Loucy (cell line): ENCODE results near the gene KYAT1.

Experiments used
- H2AFZ ChIP-seq: fragments of 200-600 bp; sonication (generic); 2 replicates; pipeline ENCODE4 v1.6.0; 2016; ENCODE audit warnings: antibody characterized with exemption, mild to moderate bottlenecking, low read length, moderate library complexity
- H3F3A ChIP-seq: fragments of 200-600 bp; 2 replicates; pipeline ENCODE4 v1.6.0; 2016; ENCODE audit warnings: antibody characterized with exemption, low read depth, mild to moderate bottlenecking
- H3K27me3 ChIP-seq: fragments of 200-600 bp; sonication (generic); 2 replicates; pipeline ENCODE4 v1.6.1; 2014; ENCODE audit warnings: low read length, mild to moderate bottlenecking; ENCODE audit not compliant: insufficient read depth, poor library complexity, severe bottlenecking
- H3K36me3 ChIP-seq: fragments of 200-600 bp; sonication (generic); 2 replicates; pipeline ENCODE4 v1.6.1; 2016; ENCODE audit warnings: low read length; ENCODE audit not compliant: insufficient read depth
- H3K4me1 ChIP-seq: fragments of 200-600 bp; sonication (generic); 2 replicates; pipeline ENCODE4 v1.5.1; 2014; ENCODE audit warnings: low read length, mild to moderate bottlenecking; ENCODE audit not compliant: insufficient read depth, poor library complexity, severe bottlenecking
- H3K4me2 ChIP-seq: fragments of 200-600 bp; sonication (generic); 2 replicates; pipeline ENCODE4 v1.6.0; 2014; ENCODE audit warnings: antibody characterized with exemption, low read length, low read depth, mild to moderate bottlenecking; ENCODE audit not compliant: poor library complexity, severe bottlenecking
- H3K4me3 ChIP-seq: fragments of 200-600 bp; sonication (generic); 2 replicates; pipeline ENCODE4 v1.5.1; 2014; ENCODE audit warnings: low read length, mild to moderate bottlenecking, mixed read lengths; ENCODE audit not compliant: poor library complexity, severe bottlenecking
- H3K79me2 ChIP-seq: fragments of 200-600 bp; sonication (generic); 2 replicates; pipeline ENCODE4 v1.6.1; 2014; ENCODE audit warnings: low read length; ENCODE audit not compliant: insufficient read depth
- H3K9ac ChIP-seq: fragments of 200-600 bp; sonication (generic); 2 replicates; pipeline ENCODE4 v1.6.0; 2014; ENCODE audit warnings: mild to moderate bottlenecking, low read depth, low read length, moderate library complexity; ENCODE audit not compliant: poor library complexity, severe bottlenecking
- H3K9me2 ChIP-seq: fragments of 200-600 bp; sonication (generic); replicated peaks from 2 replicates; pipeline ENCODE4 v1.6.1; 2016; ENCODE audit warnings: low read depth, low read length, mixed read lengths
- H3K9me3 ChIP-seq: fragments of 200-600 bp; sonication (generic); 2 replicates; pipeline ENCODE4 v1.6.1; 2014; ENCODE audit warnings: mild to moderate bottlenecking, antibody characterized with exemption, low read length, low read depth; ENCODE audit not compliant: insufficient read depth
- H4K20me1 ChIP-seq: fragments of 200-600 bp; sonication (generic); 2 replicates; pipeline ENCODE4 v1.6.0; 2014; ENCODE audit warnings: antibody characterized with exemption, low read length, mild to moderate bottlenecking; ENCODE audit not compliant: insufficient read depth, poor library complexity, severe bottlenecking
- EZH2phosphoT487 ChIP-seq: fragments of 200-600 bp; IDR thresholded peaks from 2 replicates; pipeline ENCODE4 v1.6.1; 2018; ENCODE audit warnings: antibody characterized with exemption, mild to moderate bottlenecking, moderate library complexity, borderline replicate concordance
- TF ChIP-seq, protein P1 (sequence below): fragments of 200-600 bp; sonication (generic); conservative IDR thresholded peaks from 2 replicates; pipeline ENCODE4 v1.5.1; 2014; ENCODE audit warnings: mild to moderate bottlenecking, antibody characterized with exemption, low read length

The KYAT1 gene

DNA sequence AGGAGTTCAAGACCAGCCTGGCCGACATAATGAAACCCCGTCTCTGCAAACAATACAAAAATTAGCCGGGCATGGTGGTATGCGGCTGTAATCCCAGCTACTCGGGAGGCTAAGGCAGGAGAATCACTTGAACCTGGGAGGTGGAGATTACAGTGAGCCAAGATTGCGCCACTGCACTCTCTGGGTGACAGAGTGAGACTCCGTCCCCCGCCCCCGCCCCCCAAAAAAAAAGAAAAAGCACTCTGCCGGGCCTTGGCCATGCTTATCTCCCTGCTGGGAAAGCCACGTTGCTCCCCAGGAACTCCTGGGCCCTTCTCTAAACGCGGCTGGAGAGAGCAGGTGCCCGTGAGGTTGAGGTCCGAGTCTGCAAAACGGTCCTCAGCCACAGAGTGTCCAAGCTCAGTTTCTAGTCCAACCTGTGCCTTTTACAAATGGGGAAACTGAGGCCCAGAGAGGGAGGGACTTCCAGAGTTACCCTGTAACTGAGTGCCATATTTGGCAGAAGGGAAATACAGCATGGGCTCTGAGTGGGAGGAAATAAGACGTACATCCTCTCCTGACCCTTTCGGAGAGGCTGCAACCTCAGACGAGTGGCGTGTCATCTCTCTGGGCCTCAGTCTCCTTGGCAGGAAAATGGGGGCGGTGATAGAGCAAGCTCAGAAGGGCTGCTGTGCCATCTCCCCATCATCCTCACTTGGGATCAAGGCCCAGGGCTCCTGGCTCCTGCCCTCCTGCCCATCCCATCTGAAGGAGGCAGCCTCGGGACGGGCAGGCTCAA is 32.4 kb upstream of the KYAT1 start:
- Histone ChIP-seq H3K79me2 (no peaks in the 10 kb centered on the region), H3K36me3 (peaks cover 19% of the 10 kb centered on the region; the same call in 1 of the 2 replicates), H3K27me3 (no peaks in the 10 kb centered on the region)

GRCh38 chr9:128913048-128913900 is 31.5 kb upstream of the KYAT1 start:
- H3K4me3 ChIP-seq, result no peak overlapping the region
- no peaks in the 10 kb centered on the region for H3F3A ChIP-seq
- no peak overlapping the region for H3K9ac ChIP-seq
- H3K4me2 ChIP-seq, result no peak overlapping the region
- no peaks in the 10 kb centered on the region for H3K27me3 ChIP-seq
- H3K36me3 ChIP-seq, result peaks cover 28% of the 10 kb centered on the region; the same call in 1 of the 2 replicates
- no peaks in the 10 kb centered on the region for H4K20me1 ChIP-seq
- no peak overlapping the region for H2AFZ ChIP-seq
- H3K79me2 ChIP-seq, result no peaks in the 10 kb centered on the region
- no peaks in the 10 kb centered on the region for H3K9me3 ChIP-seq
- no peak for TF ChIP-seq EZH2phosphoT487
- TF ChIP-seq, protein P1, sequence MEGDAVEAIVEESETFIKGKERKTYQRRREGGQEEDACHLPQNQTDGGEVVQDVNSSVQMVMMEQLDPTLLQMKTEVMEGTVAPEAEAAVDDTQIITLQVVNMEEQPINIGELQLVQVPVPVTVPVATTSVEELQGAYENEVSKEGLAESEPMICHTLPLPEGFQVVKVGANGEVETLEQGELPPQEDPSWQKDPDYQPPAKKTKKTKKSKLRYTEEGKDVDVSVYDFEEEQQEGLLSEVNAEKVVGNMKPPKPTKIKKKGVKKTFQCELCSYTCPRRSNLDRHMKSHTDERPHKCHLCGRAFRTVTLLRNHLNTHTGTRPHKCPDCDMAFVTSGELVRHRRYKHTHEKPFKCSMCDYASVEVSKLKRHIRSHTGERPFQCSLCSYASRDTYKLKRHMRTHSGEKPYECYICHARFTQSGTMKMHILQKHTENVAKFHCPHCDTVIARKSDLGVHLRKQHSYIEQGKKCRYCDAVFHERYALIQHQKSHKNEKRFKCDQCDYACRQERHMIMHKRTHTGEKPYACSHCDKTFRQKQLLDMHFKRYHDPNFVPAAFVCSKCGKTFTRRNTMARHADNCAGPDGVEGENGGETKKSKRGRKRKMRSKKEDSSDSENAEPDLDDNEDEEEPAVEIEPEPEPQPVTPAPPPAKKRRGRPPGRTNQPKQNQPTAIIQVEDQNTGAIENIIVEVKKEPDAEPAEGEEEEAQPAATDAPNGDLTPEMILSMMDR, result no peak
- H3K9me2 ChIP-seq, result no peaks in the 10 kb centered on the region
- no peaks in the 10 kb centered on the region for H3K4me1 ChIP-seq

More for the DNA sequence above, 32.4 kb upstream of the KYAT1 start:
- TF ChIP-seq, protein P1, result no peak
- TF ChIP-seq EZH2phosphoT487, result no peak
- no peaks in the 10 kb centered on the region for H3K4me1 ChIP-seq
- no peak overlapping the region for H3K4me2 ChIP-seq
- H4K20me1 ChIP-seq, result no peaks in the 10 kb centered on the region
- H3K9me3 ChIP-seq, result no peaks in the 10 kb centered on the region
- no peaks in the 10 kb centered on the region for H3F3A ChIP-seq
- H3K9ac ChIP-seq, result no peak overlapping the region
- H3K9me2 ChIP-seq, result no peaks in the 10 kb centered on the region
- no peak overlapping the region for H2AFZ ChIP-seq
- no peak overlapping the region for H3K4me3 ChIP-seq

- Histone ChIP-seq H3K9ac (no peak overlapping the region), H3K4me2 (no peak overlapping the region)
- TF ChIP-seq, protein P1, result no peak
- no peak for TF ChIP-seq EZH2phosphoT487
These were observed 30.6 kb upstream of the KYAT1 start for GRCh38 chr9:128912270-128912853.

More at GRCh38 chr9:128912270-128912853, 30.6 kb upstream of the KYAT1 start:
- no peaks in the 10 kb centered on the region for H3K9me3 ChIP-seq
- H3K27me3 ChIP-seq, result no peaks in the 10 kb centered on the region
- no peaks in the 10 kb centered on the region for H3K9me2 ChIP-seq
- no peak overlapping the region for H2AFZ ChIP-seq
- H4K20me1 ChIP-seq, result no peaks in the 10 kb centered on the region
- peaks cover 26% of the 10 kb centered on the region; the same call in 1 of the 2 replicates for H3K36me3 ChIP-seq
- no peaks in the 10 kb centered on the region for H3K79me2 ChIP-seq
- H3K4me3 ChIP-seq, result no peak overlapping the region
- H3F3A ChIP-seq, result no peaks in the 10 kb centered on the region
- no peaks in the 10 kb centered on the region for H3K4me1 ChIP-seq
